ENCODE data around the gene FMO5. TPM values are rescaled to one million over a fixed set of nuclear protein-coding genes. Genes with fewer than 3 reads are reported as not detected.

FMO5 gene
- polyA plus RNA-seq, 1 donor (not counting 4 experiments of a cell fraction or from before 2014, with no cell fraction given): 0.31 TPM

GRCh38 chr1:147238925-147239820 lies 14.0 kb upstream of the FMO5 start:
- Histone ChIP-seq H3K4me3 (ENCODE audit: control insufficient read depth in 2 of 3, extremely low read depth in 1 of 3, insufficient read depth in 2 of 3, low read depth in 1 of 3, low read length in 3 of 3) (no peak overlapping the region), H3K4me1 (ENCODE audit: control insufficient read depth, extremely low read depth, insufficient read depth, low read length) (peaks cover 13% of the 10 kb centered on the region), H3K9ac (ENCODE audit: control insufficient read depth, extremely low read depth, insufficient read depth, low read length) (no peak overlapping the region), H3K9me1 (ENCODE audit: control insufficient read depth, extremely low read depth, insufficient read depth, low read length) (no peaks in the 10 kb centered on the region), H3K27me3 (ENCODE audit: control insufficient read depth, extremely low read depth, insufficient read depth, low read length) (no peaks in the 10 kb centered on the region), H3K4me2 (ENCODE audit: control insufficient read depth, extremely low read depth, insufficient read depth, low read depth, low read length) (no peak overlapping the region), H3K36me3 (ENCODE audit: control insufficient read depth in 2 of 2, extremely low read depth in 1 of 2, insufficient read depth in 2 of 2, low read length in 2 of 2) (no peaks in the 10 kb centered on the region), H4K20me1 (ENCODE audit: control insufficient read depth, extremely low read depth, insufficient read depth, low read length) (peaks cover 6% of the 10 kb centered on the region), H3K79me2 (ENCODE audit: control insufficient read depth, insufficient read depth, low read length) (peaks cover 14% of the 10 kb centered on the region), H2AFZ (ENCODE audit: control insufficient read depth, low read length) (no peak overlapping the region), H3K9me3 (ENCODE audit: control insufficient read depth, low read depth, low read length) (no peaks in the 10 kb centered on the region), H3K27ac (ENCODE audit: control insufficient read depth, insufficient read depth, low read length) (no peak overlapping the region)
- DNase-seq (ENCODE audit: low read depth, low spot score) (no peak), FAIRE-seq (no peak)
- no peak for TF ChIP-seq EZH2 (IDR thresholded peaks at IDR 0.05; ENCODE audit: low read length)
- no peak for TF ChIP-seq CTCF (optimal IDR thresholded peaks at IDR 0.05 in 1 of 3, IDR thresholded peaks at IDR 0.05 in 1 of 3, conservative IDR thresholded peaks at IDR 0.05 in 1 of 3; ENCODE audit: extremely low read depth in 1 of 3, insufficient read depth in 2 of 3, low read length in 3 of 3)
- dilution Hi-C loops (cut with MboI; ENCODE audit: extremely low pct_ligation_motif_present, low sequenced_read_pairs): no loop called here

- Histone ChIP-seq H3K9me3 (ENCODE audit: control insufficient read depth, low read depth, low read length) (no peaks in the 10 kb centered on the region), H3K36me3 (ENCODE audit: control insufficient read depth in 2 of 2, extremely low read depth in 1 of 2, insufficient read depth in 2 of 2, low read length in 2 of 2) (no peaks in the 10 kb centered on the region), H3K79me2 (ENCODE audit: control insufficient read depth, insufficient read depth, low read length) (peaks cover 5% of the 10 kb centered on the region), H2AFZ (ENCODE audit: control insufficient read depth, low read length) (no peak overlapping the region), H3K4me1 (ENCODE audit: control insufficient read depth, extremely low read depth, insufficient read depth, low read length) (peaks cover 10% of the 10 kb centered on the region), H3K4me2 (ENCODE audit: control insufficient read depth, extremely low read depth, insufficient read depth, low read depth, low read length) (no peak overlapping the region), H3K27ac (ENCODE audit: control insufficient read depth, insufficient read depth, low read length) (no peak overlapping the region), H3K27me3 (ENCODE audit: control insufficient read depth, extremely low read depth, insufficient read depth, low read length) (no peaks in the 10 kb centered on the region), H3K4me3 (ENCODE audit: control insufficient read depth in 2 of 3, extremely low read depth in 1 of 3, insufficient read depth in 2 of 3, low read depth in 1 of 3, low read length in 3 of 3) (no peak overlapping the region), H4K20me1 (ENCODE audit: control insufficient read depth, extremely low read depth, insufficient read depth, low read length) (no peaks in the 10 kb centered on the region), H3K9me1 (ENCODE audit: control insufficient read depth, extremely low read depth, insufficient read depth, low read length) (no peaks in the 10 kb centered on the region), H3K9ac (ENCODE audit: control insufficient read depth, extremely low read depth, insufficient read depth, low read length) (no peak overlapping the region)
- dilution Hi-C loops (cut with MboI; ENCODE audit: extremely low pct_ligation_motif_present, low sequenced_read_pairs): no loop called here
- TF ChIP-seq CTCF (optimal IDR thresholded peaks at IDR 0.05 in 1 of 3, IDR thresholded peaks at IDR 0.05 in 1 of 3, conservative IDR thresholded peaks at IDR 0.05 in 1 of 3; ENCODE audit: extremely low read depth in 1 of 3, insufficient read depth in 2 of 3, low read length in 3 of 3): no peak
- no peak for TF ChIP-seq EZH2 (IDR thresholded peaks at IDR 0.05; ENCODE audit: low read length)
- DNase-seq (ENCODE audit: low read depth, low spot score) (no peak), FAIRE-seq (no peak)
These were observed 13.1 kb upstream of the FMO5 start for GRCh38 chr1:147238053-147238902.

Data from keratinocyte (primary cell).